Right lung (tissue), 5 donors: ENCODE results near the gene ARIH1. TPM values are rescaled to one million over a fixed set of nuclear protein-coding genes. Genes with fewer than 3 reads are reported as not detected.
"Not testable (repeated sequence)": the region's sequence is repeated elsewhere in the genome, so short reads cannot be mapped to it uniquely, and the experiment has no call there.

Source experiments
- DNase-seq, 2 donors: peaks; one replicate each; pipeline ENCODE4 v3.0.0-alpha.2; 2013
- polyA plus RNA-seq, 5 donors: library from polyadenylated mRNA; unstranded; fragments of 120-200 nt; gene quantifications; one replicate each; pipeline versions ENCODE4 v1.2.1 to v1.2.3, GENCODE V29; 2013; ENCODE audit warnings: inconsistent platforms in 1 of 5, low replicate concordance in 1 of 5; ENCODE audit not compliant: insufficient read length in 5 of 5, insufficient read depth in 1 of 5

The ARIH1 gene
- polyA plus RNA-seq, 5 donors: 158 to 211 (median 201) TPM

DNA sequence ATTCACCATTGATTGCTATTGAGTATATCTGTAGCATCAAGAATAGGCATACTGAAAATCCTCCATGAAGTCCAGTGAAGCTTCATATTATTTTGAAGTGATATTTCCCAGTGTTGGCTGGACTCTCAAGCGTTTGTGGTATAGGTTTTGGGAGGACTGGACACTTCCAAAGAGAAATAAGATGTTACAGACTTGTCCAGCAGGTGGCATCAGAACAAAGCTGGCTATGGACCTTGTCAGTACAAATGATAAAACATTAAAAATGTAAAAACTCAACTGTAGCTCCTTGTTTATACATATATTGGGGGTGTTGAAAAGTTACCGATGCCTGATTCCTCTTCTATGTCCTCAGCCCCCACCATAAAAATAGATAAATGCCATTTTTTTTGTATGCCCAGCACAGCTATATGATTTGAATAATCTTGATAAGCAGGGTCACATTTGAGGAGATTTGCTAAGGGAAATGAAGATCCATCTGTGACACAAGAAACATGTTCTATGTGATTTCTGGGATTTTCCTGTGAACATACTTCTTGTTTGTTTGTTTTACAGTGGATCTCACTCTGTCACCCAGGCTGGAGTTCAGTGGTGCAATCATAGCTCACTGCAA lies 125.8 kb downstream of the ARIH1 start:
- DNase-seq: peak in 1 of 2 donors; percentile 40

GRCh38 chr15:72604794-72605193 lies 130.7 kb downstream of the ARIH1 start:
- DNase-seq: no peak

GRCh38 chr15:72608084-72608483 lies 134.0 kb downstream of the ARIH1 start:
- not testable (repeated sequence) for DNase-seq

GRCh38 chr15:72609862-72610261 lies 135.7 kb downstream of the ARIH1 start:
- DNase-seq: no peak

- DNase-seq: not testable (repeated sequence)
Measured at GRCh38 chr15:72612324-72612723, 138.2 kb downstream of the ARIH1 start.

GRCh38 chr15:72614810-72615532 lies 140.8 kb downstream of the ARIH1 start:
- DNase-seq: no peak

GRCh38 chr15:72615533-72616233 lies 141.6 kb downstream of the ARIH1 start:
- not testable (repeated sequence) for DNase-seq

DNA sequence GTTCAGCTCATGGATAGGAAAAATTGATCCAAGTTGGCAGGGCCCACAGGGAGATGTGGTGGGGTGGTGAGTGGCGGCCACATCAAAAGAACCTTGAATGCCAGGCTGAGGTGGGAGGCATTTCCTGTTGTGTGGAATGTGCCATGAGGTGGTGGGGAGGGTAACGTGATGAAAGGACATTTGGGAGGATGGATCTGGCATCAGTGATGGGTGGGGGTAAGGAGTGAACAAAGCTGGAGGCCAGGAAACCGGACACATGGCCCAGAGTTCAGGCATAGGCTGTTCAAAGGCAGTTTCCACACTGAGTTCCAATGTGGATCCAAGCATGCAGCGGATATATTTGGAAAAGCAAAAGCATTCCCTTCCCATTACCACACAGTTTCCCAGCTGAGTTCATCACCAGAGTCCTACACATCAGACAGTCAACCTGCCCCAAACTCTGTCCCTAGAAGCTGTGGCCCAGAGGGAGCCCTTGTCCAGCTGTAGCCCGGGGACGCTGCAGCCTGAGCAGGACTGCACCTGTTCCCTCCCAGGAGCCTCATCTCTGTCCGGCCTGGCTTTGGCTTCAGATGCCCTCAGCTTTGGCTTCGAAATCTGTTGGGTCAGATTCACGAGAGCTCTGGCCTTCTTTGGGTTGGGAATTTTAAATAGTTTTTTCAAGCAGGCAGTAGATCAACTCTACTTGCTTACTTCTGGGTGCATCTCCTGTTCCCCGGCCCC lies 142.5 kb downstream of the ARIH1 start:
- DNase-seq: no peak

GRCh38 chr15:72623854-72624253 lies 149.7 kb downstream of the ARIH1 start:
- not testable (repeated sequence) for DNase-seq

DNA sequence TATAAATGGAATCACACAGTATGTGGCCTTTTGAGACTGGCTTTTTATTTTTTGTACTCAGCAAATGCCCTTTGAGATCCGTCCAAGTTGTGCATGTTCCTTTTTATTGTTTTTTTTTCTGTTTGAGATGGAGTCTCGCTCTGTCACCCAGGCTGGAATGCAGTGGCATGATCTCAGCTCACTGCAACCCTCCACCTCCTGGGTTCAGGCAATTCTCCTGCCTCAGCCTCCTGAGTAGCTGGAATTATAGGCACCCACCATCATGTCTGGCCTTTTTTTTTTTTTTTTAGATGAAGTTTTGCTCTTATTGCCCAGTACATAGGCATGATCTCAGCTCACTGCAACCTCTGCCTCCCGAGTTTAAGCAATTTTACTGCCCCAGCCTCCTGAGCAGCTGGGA lies 152.0 kb downstream of the ARIH1 start:
- not testable (repeated sequence) for DNase-seq

DNA sequence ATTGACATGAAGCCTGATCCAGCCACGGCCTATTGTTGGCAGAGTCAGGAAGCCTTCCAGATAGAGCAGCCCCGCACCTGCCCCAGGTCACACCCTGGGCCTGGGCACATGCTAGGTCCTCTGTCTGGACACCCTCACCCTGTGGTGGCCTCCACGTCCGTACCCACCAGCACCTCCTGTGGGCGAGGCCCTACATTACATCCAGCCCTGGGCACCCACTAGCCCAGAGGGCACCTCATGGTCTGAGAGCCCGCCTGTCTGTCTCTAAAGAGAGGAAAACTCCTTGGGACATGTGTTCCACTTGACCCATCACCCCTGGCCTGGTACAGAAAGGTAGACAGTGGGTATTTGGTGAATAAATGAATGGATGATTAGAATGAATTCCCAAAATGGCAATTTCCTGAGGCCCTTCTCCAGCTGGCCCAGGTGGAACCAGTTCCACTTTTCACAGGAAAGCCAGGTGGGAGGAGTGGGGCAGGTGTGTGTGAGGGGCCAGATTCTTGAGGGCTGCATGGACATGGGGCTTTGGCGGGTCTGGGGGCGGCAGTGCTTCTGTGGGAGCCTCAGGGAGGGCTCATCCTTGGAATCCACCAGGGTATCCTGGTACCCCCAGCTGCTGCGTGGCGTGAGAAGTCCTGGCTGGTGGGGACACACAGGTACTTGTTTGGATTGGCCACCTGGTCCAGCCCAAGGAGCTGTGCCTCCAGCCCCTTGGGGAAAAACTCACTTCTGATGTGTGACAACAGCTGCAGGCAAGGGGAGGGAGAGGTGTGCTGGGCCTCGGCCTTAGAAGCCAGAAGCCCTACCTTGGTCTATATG lies 154.3 kb downstream of the ARIH1 start:
- DNase-seq: not testable (repeated sequence)

GRCh38 chr15:72629068-72629570 lies 155.0 kb downstream of the ARIH1 start:
- DNase-seq: not testable (repeated sequence)

- DNase-seq: peak; percentile 6 to 74
Measured at GRCh38 chr15:72636519-72637282, 162.6 kb downstream of the ARIH1 start.

GRCh38 chr15:72639759-72640483 lies 165.8 kb downstream of the ARIH1 start:
- DNase-seq: not testable (repeated sequence)

DNA sequence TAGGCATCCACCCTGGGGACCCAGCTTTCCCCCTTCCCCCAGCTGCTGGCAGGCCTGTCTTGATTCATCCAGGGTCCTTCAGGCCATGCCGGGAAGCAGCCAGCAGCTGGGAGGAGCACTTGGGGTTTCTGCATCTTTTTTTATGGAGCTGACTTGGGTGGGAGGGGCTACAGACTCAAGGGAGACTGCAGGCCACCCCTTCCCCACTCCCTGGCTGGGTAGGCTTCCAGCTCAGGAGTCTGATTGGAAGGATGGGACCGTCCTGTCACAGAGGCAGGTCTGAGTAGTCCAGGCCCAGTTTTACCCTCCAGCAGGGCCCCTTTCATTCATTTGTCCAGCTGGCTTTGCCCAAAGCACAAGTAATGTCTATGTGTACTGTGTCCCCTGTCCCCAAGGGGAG lies 168.1 kb downstream of the ARIH1 start:
- not testable (repeated sequence) for DNase-seq

DNA sequence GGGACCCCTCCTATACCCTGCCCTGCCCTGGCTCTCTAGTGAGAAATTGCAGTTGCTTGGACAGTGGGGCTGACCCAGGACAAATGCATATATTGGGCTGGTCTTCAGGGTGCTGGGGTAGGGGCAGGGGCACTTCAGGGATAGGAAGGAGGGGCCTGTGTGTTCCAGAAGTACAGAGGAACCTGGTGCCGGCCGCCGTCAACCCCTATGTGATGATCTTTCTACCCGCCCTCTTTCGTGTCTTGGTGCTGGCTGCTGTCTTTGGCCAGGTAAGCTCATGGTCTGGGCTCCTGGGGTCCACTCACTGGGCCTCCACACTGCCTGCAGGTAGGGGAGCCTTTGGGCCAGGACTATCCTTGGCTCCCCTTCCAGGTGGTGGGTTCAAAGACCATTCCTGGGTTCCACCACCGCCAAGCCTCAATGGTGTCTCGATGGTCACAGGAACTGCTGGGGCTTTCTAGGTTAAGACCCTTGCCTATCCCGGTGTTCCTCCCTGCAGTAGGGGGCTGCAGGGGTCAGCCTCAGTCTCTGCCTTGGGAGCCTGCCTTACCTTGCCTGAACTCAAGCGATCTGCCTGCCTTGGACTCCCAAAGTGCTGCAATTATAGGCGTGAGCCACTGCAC lies 174.6 kb downstream of the ARIH1 start:
- DNase-seq: not testable (repeated sequence)
